Measurements from ENCODE around the gene TEX35.

DNA sequence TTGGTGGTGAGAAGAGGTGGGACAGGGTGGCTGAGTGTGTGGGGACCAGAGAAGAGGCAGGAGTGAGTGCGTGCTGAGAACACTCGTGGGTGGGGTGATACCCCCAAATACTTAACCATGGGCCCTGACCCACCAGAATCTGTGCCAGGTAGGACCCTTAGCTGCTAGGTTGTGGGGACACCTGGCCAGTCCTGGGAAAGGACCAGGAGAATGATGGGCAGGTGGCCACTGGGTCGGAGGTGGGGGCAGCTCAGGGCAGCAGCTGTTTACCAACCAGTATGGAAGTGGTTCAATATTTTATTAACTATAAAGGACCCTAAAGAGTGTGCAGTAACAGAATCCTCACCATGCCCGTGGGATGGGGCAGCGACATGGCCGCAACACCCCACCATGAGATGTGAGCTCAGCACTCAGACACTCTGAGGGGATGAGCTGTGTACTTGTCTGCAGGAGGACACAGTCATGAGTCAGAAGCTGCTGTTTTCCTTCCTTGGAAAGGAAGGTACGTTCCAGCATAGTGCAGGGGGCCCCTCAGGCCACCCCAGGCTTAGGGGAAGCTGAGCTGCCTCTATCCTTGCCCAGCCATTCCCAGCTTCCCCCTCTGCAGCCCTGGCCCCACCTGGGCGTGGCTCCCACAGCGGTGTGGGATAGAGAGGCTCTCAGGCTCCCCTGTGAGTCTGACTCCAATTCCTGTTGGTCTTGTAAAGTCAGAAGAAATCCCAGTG, 25.4 kb downstream of the TEX35 start:
- TF ChIP-seq, protein P1, sequence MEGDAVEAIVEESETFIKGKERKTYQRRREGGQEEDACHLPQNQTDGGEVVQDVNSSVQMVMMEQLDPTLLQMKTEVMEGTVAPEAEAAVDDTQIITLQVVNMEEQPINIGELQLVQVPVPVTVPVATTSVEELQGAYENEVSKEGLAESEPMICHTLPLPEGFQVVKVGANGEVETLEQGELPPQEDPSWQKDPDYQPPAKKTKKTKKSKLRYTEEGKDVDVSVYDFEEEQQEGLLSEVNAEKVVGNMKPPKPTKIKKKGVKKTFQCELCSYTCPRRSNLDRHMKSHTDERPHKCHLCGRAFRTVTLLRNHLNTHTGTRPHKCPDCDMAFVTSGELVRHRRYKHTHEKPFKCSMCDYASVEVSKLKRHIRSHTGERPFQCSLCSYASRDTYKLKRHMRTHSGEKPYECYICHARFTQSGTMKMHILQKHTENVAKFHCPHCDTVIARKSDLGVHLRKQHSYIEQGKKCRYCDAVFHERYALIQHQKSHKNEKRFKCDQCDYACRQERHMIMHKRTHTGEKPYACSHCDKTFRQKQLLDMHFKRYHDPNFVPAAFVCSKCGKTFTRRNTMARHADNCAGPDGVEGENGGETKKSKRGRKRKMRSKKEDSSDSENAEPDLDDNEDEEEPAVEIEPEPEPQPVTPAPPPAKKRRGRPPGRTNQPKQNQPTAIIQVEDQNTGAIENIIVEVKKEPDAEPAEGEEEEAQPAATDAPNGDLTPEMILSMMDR (IDR thresholded peaks at IDR 0.05; ENCODE audit: borderline replicate concordance, extremely low read depth, low read length, poor library complexity, severe bottlenecking): no peak
- no peak for TF ChIP-seq EZH2 (IDR thresholded peaks at IDR 0.05; ENCODE audit: borderline replicate concordance, low read depth, low read length, severe bottlenecking)

Data from DND-41 (cell line).